ENCODE data around the gene SORCS3. TPM values are rescaled to one million over a fixed set of nuclear protein-coding genes. Genes with fewer than 3 reads are reported as not detected.

SORCS3 gene
- total RNA-seq, 1 donor from 2014 or later = 1.00 TPM

GRCh38 chr10:104809288-104810090 lies 168.4 kb downstream of the SORCS3 start:
- Histone ChIP-seq H3K4me2 (ENCODE audit: low read length) (peak overlapping the region; percentile 17), H3K4me1 (ENCODE audit: insufficient read depth, low read length) (no peaks in the 10 kb centered on the region), H3K9ac (ENCODE audit: low read length) (no peak overlapping the region), H3K4me3 (ENCODE audit: insufficient read depth, low read depth, low read length) (no peak overlapping the region), H3K9me3 (ENCODE audit: insufficient read depth, low read depth, low read length) (no peaks in the 10 kb centered on the region), H3K27ac (ENCODE audit: low read depth, low read length) (no peak overlapping the region), H3K36me3 (ENCODE audit: insufficient read depth, low read length) (no peaks in the 10 kb centered on the region), H3K27me3 (ENCODE audit: insufficient read depth, low read length) (no peaks in the 10 kb centered on the region), H3K79me2 (ENCODE audit: insufficient read depth, low read length) (no peaks in the 10 kb centered on the region), H4K20me1 (ENCODE audit: insufficient read depth, low read length) (no peaks in the 10 kb centered on the region), H2AFZ (ENCODE audit: low read depth, low read length) (peak overlapping the region; percentile 65)
- H3K27me3 Mint-ChIP-seq (ENCODE audit: low read depth, unreplicated experiment) = no peaks in the 10 kb centered on the region
- peak overlapping the region; percentile 96 for H3K27ac Mint-ChIP-seq (ENCODE audit: unreplicated experiment)
- no peaks in the 10 kb centered on the region for H3K36me3 Mint-ChIP-seq (ENCODE audit: low read depth, unreplicated experiment)
- H3K9me3 Mint-ChIP-seq (ENCODE audit: unreplicated experiment) = peaks cover 6% of the 10 kb centered on the region
- H3K4me3 Mint-ChIP-seq (ENCODE audit: unreplicated experiment) = no peak overlapping the region
- FAIRE-seq = no peak
- peaks cover 32% of the 10 kb centered on the region for H3K4me1 Mint-ChIP-seq (ENCODE audit: low read depth, unreplicated experiment)
- peak; percentile 20 for DNase-seq (ENCODE audit: low read depth)
- TF ChIP-seq CTCF (IDR thresholded peaks at IDR 0.05; ENCODE audit: insufficient read depth, low read depth, low read length) (no peak), EZH2 (IDR thresholded peaks at IDR 0.05; ENCODE audit: insufficient read depth, low read length) (no peak)

GRCh38 chr10:104811166-104811565 lies 170.1 kb downstream of the SORCS3 start:
- Histone ChIP-seq H4K20me1 (ENCODE audit: insufficient read depth, low read length) (no peaks in the 10 kb centered on the region), H3K9me3 (ENCODE audit: insufficient read depth, low read depth, low read length) (no peaks in the 10 kb centered on the region), H3K27ac (ENCODE audit: low read depth, low read length) (no peak overlapping the region), H3K9ac (ENCODE audit: low read length) (no peak overlapping the region), H3K27me3 (ENCODE audit: insufficient read depth, low read length) (no peaks in the 10 kb centered on the region), H3K4me3 (ENCODE audit: insufficient read depth, low read depth, low read length) (no peak overlapping the region), H3K79me2 (ENCODE audit: insufficient read depth, low read length) (no peaks in the 10 kb centered on the region), H3K4me1 (ENCODE audit: insufficient read depth, low read length) (no peaks in the 10 kb centered on the region), H3K36me3 (ENCODE audit: insufficient read depth, low read length) (no peaks in the 10 kb centered on the region), H2AFZ (ENCODE audit: low read depth, low read length) (no peak overlapping the region), H3K4me2 (ENCODE audit: low read length) (no peak overlapping the region)
- no peak overlapping the region for H3K4me3 Mint-ChIP-seq (ENCODE audit: unreplicated experiment)
- H3K27me3 Mint-ChIP-seq (ENCODE audit: low read depth, unreplicated experiment) = no peaks in the 10 kb centered on the region
- TF ChIP-seq EZH2 (IDR thresholded peaks at IDR 0.05; ENCODE audit: insufficient read depth, low read length) = no peak
- TF ChIP-seq CTCF (IDR thresholded peaks at IDR 0.05; ENCODE audit: insufficient read depth, low read depth, low read length) = no peak
- H3K4me1 Mint-ChIP-seq (ENCODE audit: low read depth, unreplicated experiment) = peaks cover 30% of the 10 kb centered on the region
- peaks cover 3% of the 10 kb centered on the region for H3K9me3 Mint-ChIP-seq (ENCODE audit: unreplicated experiment)
- DNase-seq (ENCODE audit: low read depth) (no peak), FAIRE-seq (no peak)
- H3K27ac Mint-ChIP-seq (ENCODE audit: unreplicated experiment) = peak overlapping the region; percentile 10
- H3K36me3 Mint-ChIP-seq (ENCODE audit: low read depth, unreplicated experiment) = no peaks in the 10 kb centered on the region

GRCh38 chr10:104816501-104816900 lies 175.4 kb downstream of the SORCS3 start:
- H3K4me3 Mint-ChIP-seq (ENCODE audit: unreplicated experiment) = no peak overlapping the region
- Histone ChIP-seq H3K9me3 (ENCODE audit: insufficient read depth, low read depth, low read length) (no peaks in the 10 kb centered on the region), H3K27me3 (ENCODE audit: insufficient read depth, low read length) (no peaks in the 10 kb centered on the region), H3K9ac (ENCODE audit: low read length) (no peak overlapping the region), H2AFZ (ENCODE audit: low read depth, low read length) (no peak overlapping the region), H3K79me2 (ENCODE audit: insufficient read depth, low read length) (no peaks in the 10 kb centered on the region), H3K4me3 (ENCODE audit: insufficient read depth, low read depth, low read length) (no peak overlapping the region), H3K27ac (ENCODE audit: low read depth, low read length) (no peak overlapping the region), H3K4me1 (ENCODE audit: insufficient read depth, low read length) (no peaks in the 10 kb centered on the region), H3K36me3 (ENCODE audit: insufficient read depth, low read length) (no peaks in the 10 kb centered on the region), H3K4me2 (ENCODE audit: low read length) (no peak overlapping the region), H4K20me1 (ENCODE audit: insufficient read depth, low read length) (no peaks in the 10 kb centered on the region)
- peaks cover 5% of the 10 kb centered on the region for H3K27me3 Mint-ChIP-seq (ENCODE audit: low read depth, unreplicated experiment)
- TF ChIP-seq CTCF (IDR thresholded peaks at IDR 0.05; ENCODE audit: insufficient read depth, low read depth, low read length) (no peak), EZH2 (IDR thresholded peaks at IDR 0.05; ENCODE audit: insufficient read depth, low read length) (no peak)
- no peaks in the 10 kb centered on the region for H3K36me3 Mint-ChIP-seq (ENCODE audit: low read depth, unreplicated experiment)
- H3K4me1 Mint-ChIP-seq (ENCODE audit: low read depth, unreplicated experiment) = peaks cover 14% of the 10 kb centered on the region
- no peaks in the 10 kb centered on the region for H3K9me3 Mint-ChIP-seq (ENCODE audit: unreplicated experiment)
- DNase-seq (ENCODE audit: low read depth) = no peak
- H3K27ac Mint-ChIP-seq (ENCODE audit: unreplicated experiment) = no peak overlapping the region
- no peak for FAIRE-seq
